GM12873 (cell line): ENCODE results near the gene CAPN5.

Source experiments
- CTCF ChIP-seq: IDR thresholded peaks from 2 replicates; pipeline ENCODE4 v1.5.1; 2012; ENCODE audit warnings: low read depth, mild to moderate bottlenecking, moderate library complexity, low read length, control low read depth; ENCODE audit not compliant: insufficient read depth; ENCODE audit errors: missing control alignments

The CAPN5 gene

GRCh38 chr11:77127920-77128691, 61.3 kb downstream of the CAPN5 start, which contains the start of gene MYO7A:
TSS of gene MYO7A (plus strand) at chr11:77128246. CDS start at chr11:77130635, 2,389 bp downstream.
- no peak for TF ChIP-seq CTCF

- TF ChIP-seq CTCF = no peak
Measured at GRCh38 chr11:77129069-77129841, 62.5 kb downstream of the CAPN5 start.

GRCh38 chr11:77129842-77130756, 63.3 kb downstream of the CAPN5 start:
- no peak for TF ChIP-seq CTCF

- TF ChIP-seq CTCF = no peak
Measured at GRCh38 chr11:77130763-77131513, 64.2 kb downstream of the CAPN5 start.

GRCh38 chr11:77131560-77131959, 64.8 kb downstream of the CAPN5 start:
- TF ChIP-seq CTCF = no peak

- TF ChIP-seq CTCF = no peak
Measured at GRCh38 chr11:77135069-77135468, 68.3 kb downstream of the CAPN5 start.
